Right ventricle myocardium inferior (tissue), 1 donor: Measurements from ENCODE around the gene TENM4. TPM values are rescaled to one million over a fixed set of nuclear protein-coding genes. Genes with fewer than 3 reads are reported as not detected.

ENCODE experiments used
- ATAC-seq: fragments of 200-7000 bp; cut with Tn5 transposase; one replicate; pipeline ENCODE4 v1.9.1; 2020; ENCODE audit warnings: mild to moderate bottlenecking, moderate library complexity
- DNase-seq: peaks from one replicate; pipeline ENCODE4 v3.0.0; 2021; ENCODE audit errors: missing footprints
- intact Hi-C: fragments of 100-400 bp; cut with DNase I; formaldehyde crosslinking; loops from one replicate; pipeline ENCODE4 v1.11.0; 2022
- long read RNA-seq: library from polyadenylated mRNA; unstranded; transcript quantifications from one replicate; pipeline ENCODE4 v2.0.0, GENCODE V29; 2021
- total RNA-seq: library from RNA; stranded (reverse); fragmentation: NEBNext Ultra II Directional; extraction: Animal tissue kit (Norgen Biotek cat#: 25700); gene quantifications from one replicate; pipeline ENCODE4 v1.2.1, GENCODE V29; 2021
- donor health status: DM: no; HTN: yes; CAD: no; lungs with severe emphysema.

The TENM4 gene
- 0.35 TPM for total RNA-seq
- long read RNA-seq, result 0 reads

- DNase-seq (peak; percentile 75), ATAC-seq (peak; percentile 68)
- intact Hi-C loops, result no loop called here
Measured at GRCh38 chr11:79440571-79441460, at the start of gene TENM4. TSS of gene TENM4 (minus strand) at chr11:79441030. CDS start at chr11:79069944, 371,086 bp downstream.

DNA sequence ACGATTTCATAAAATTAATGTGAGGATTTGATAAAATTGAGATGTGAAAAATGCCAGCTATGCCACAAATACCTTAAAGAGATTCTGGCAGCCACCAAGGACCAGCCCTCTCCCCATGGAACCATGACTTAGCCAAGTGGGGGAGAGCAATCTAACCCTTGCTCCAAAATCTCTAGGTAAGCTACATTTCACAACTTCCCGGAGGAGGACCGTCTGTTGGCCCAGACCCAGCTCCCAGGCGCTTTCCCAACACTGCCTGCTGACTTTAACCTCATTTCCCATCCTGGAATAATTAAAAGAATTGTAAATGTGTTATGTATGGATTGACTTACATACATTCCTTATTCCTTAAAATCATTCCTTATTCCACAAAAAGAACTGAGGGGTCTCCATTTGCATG lies 47.5 kb upstream of the TENM4 start:
- intact Hi-C loops, result no loop called here
- DNase-seq (no peak), ATAC-seq (no peak)

GRCh38 chr11:79487412-79487811 lies 46.6 kb upstream of the TENM4 start:
- no peak for ATAC-seq
- intact Hi-C loops, result no loop called here
- no peak for DNase-seq

DNA sequence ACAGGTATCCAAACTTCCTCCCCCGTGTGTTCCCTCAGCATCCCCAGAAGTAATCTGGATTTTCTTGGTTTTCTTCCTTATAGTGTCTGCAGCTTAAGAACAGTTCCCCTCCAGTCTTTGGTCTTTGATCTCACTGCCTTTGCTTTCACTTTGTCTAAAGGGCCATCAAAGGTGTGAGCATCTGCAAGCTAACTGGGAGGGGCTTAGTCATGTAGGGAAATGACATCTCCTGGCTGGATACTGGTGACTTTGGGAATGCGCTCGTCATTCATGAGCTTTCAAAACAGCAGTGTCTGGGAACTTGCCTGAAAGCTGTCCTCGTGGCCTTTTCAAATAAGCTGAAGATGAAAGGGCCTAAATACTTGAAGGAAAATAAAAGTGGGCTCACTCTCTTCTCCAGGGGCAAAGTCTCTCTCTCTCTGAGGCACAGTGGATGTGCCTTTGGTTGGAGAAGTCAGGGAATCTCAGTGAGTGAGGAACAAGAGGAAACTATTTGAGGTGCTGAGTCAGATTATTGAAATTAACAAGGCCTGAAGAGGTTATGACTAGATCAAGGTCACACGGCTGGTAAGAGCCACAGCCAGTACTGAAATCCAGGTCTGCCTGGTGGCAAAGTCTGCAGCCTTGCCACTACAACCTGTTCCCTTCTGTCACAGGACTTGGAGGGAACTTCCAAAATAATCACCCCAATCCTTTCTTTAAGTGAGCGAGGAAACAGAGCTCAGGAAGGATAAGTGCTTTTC lies 45.6 kb upstream of the TENM4 start:
- intact Hi-C loops, result no loop called here
- ATAC-seq, result no peak
- no peak for DNase-seq

DNA sequence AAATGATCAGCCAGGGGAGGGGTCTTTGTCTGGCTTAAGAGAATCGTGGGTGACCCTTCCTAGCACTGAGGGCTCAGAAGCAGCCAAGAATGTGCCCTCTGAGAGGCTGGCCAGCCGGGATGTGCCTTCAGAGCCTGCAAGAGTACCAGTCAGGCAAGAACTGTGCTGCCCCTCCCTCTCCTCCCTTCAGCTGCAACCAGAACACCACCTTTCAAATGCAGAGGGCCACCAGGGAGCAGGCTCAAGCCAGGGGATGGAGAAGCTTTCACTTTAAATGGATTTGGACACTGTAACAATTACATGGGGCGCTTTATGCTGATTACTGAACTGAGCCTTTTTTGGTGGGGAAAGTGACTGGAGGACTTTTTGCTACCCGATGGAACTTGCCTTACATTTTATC lies 44.9 kb upstream of the TENM4 start:
- DNase-seq (no peak), ATAC-seq (no peak)
- intact Hi-C loops, result no loop called here

GRCh38 chr11:79484872-79485271 lies 44.0 kb upstream of the TENM4 start:
- intact Hi-C loops, result no loop called here
- ATAC-seq, result no peak

DNA sequence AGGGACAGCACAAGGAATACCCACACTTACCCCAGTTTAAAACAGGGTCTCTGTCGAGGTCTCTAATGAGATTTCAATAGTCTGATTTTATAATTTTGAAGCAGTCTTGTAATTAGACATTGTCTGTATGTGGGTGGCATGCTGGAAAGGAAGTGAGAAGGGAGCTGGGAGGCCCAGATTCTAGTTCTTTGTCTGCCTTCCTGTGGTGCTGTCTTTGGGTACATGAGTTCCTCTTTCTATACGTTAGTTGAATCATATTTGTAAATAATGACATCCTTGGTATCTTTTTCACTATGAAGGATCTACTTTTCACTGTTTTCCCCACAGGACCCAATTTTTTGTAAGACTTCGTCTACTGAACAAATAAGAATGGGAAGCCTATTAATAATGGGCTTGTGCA lies 42.0 kb upstream of the TENM4 start:
- intact Hi-C loops, result no loop called here
- no peak for DNase-seq
- ATAC-seq, result no peak

More at GRCh38 chr11:79484872-79485271, 44.0 kb upstream of the TENM4 start:
- no peak for DNase-seq

DNA sequence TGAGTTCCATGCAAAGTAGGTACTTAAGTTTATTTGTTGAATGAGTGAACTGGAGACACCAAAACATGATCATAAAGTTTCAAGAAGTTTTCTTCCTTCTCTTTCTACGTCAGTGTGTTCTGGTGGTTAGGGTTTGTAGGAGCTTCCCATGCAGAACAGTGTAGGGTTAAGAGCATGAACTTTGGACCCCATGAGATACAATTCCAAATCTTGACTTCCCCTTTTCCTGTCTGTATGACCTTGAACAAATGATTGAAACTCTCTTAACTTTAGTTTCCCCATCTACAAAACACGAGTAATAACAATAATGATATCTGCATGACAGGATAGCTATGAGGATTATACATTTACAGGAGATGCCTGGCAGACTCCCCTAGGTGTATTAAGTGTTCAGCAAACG lies 41.0 kb upstream of the TENM4 start:
- intact Hi-C loops, result no loop called here
- ATAC-seq (no peak), DNase-seq (no peak)

DNA sequence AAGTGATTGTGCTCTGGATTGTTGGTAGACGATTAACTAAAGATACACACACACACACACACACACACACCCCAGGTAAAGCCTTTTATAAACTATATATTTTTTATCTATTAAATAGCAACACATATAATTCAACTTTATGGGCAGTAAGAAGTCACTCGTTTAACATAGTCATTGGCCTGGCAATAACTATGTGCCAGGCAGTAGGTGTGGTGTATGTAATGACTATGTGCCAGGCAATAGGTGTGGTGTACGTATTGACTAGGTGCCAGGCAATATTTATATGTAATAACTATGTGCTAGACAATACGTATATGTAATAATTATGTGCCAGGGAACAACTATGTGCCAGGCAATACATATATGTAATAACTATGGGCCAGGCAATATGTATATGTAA lies 40.0 kb upstream of the TENM4 start:
- intact Hi-C loops, result no loop called here
- DNase-seq, result no peak
- no peak for ATAC-seq

GRCh38 chr11:79472819-79473529 lies 32.1 kb upstream of the TENM4 start:
- DNase-seq (no peak), ATAC-seq (no peak)
- intact Hi-C loops, result no loop called here

- no peak for DNase-seq
- ATAC-seq, result no peak
- intact Hi-C loops, result no loop called here
Measured at GRCh38 chr11:79471071-79471844, 30.4 kb upstream of the TENM4 start.

- DNase-seq, result no peak
- no peak for ATAC-seq
- intact Hi-C loops, result no loop called here
Measured at GRCh38 chr11:79470161-79470560, 29.3 kb upstream of the TENM4 start.

GRCh38 chr11:79467761-79468160 lies 26.9 kb upstream of the TENM4 start:
- DNase-seq, result no peak
- intact Hi-C loops, result no loop called here
- ATAC-seq, result peak; percentile 46

- intact Hi-C loops, result no loop called here
- DNase-seq (no peak), ATAC-seq (no peak)
Measured at GRCh38 chr11:79466411-79466810, 25.6 kb upstream of the TENM4 start.

DNA sequence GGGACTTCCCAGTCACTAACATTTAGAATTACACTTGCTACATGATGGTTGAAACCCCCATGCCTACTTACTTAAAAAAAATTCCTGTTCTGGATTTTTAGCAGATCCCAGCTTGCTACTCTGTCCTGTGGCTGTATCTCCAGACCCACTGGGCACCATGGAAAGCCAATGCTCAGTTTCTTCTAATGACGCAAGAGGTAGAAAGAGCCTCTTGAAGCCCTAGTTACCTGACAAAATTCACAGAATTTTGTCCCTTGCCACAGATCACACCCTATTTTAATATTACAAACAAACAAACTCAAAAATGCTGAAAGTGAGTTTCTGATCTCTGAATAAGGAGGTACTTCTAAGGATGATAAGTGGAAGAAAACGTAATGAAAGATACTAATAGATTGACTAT lies 24.3 kb upstream of the TENM4 start:
- intact Hi-C loops, result no loop called here
- DNase-seq (no peak), ATAC-seq (no peak)

DNA sequence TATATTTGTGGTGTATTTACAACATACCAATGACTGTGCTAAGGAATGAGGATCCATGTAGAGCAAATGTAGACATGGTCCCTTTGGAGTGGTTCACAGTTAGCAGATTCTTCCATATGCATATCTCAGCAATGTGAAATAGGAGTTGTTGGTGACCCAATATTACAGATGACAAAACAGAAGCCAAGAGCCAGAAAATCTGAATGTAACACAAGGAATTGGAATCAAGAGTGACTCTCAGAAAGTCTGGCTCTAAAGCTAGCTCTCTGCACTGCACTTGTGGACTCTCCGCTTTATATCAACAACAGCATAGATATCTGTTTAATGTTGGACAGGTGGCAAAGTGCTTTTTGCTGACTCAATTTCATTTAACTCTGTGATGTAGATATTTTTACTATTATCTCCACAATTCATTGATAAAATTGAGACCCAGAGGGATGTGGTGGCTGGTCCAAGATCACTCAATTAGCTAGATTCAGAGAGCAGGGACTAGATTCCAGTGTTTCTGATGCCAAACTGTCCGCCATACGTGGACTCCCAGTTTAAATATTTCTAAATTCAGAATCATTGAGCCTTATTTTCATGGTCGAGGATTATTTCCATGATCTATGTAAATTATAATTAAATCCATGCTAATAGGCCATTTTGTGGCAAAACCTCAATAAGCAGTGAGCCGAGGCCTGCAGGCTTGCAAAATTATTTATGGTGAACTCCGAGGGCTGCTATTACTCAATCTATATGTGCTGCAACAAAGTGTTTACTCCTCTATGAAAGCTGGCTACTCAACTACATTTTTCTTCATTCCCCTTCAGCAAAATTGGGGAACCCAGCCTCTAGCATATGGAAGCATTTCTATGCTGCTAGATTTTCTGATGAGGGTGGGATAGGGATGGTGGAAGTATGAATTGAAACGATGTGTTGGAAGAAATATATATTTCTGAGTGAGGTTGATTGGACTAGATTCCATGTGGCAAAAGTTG lies 21.1 kb upstream of the TENM4 start:
- ATAC-seq (no peak), DNase-seq (no peak)

GRCh38 chr11:79461144-79461543 lies 20.3 kb upstream of the TENM4 start:
- intact Hi-C loops, result no loop called here
- DNase-seq (no peak), ATAC-seq (peak; percentile 80)

More for the DNA sequence above, 21.1 kb upstream of the TENM4 start:
- intact Hi-C loops, result no loop called here

- no peak for DNase-seq
- intact Hi-C loops, result no loop called here
- no peak for ATAC-seq
Measured at GRCh38 chr11:79458709-79459108, 17.9 kb upstream of the TENM4 start.
